Naive thymus-derived CD4-positive, alpha-beta T cell (primary cell): ENCODE results near the gene MARCO. TPM values are rescaled to one million over a fixed set of nuclear protein-coding genes. Genes with fewer than 3 reads are reported as not detected.

Experiments
- ATAC-seq: fragments of 150-1000 bp; cut with Tn5 transposase; 2 replicates; pipeline ENCODE4 v1.10.0; 2021; ENCODE audit warnings: mild to moderate bottlenecking, moderate library complexity
- CTCF ChIA-PET: fragments of 350-600 bp; sonication (Branson Sonifier 250); formaldehyde crosslinking; loops from one replicate; lab custom pipeline; 2021; ENCODE audit warnings: antibody characterized with exemption; lab: Charles Lee
- POLR2A ChIA-PET: fragments of 350-600 bp; sonication (Branson Sonifier 250); formaldehyde crosslinking; loops from one replicate; lab custom pipeline; 2021; ENCODE audit warnings: antibody characterized with exemption, inconsistent platforms; lab: Charles Lee
- DNase-seq, 9 donors: peaks; one replicate each; pipeline versions ENCODE4 v3.0.0 to v3.0.0-alpha.2; 2020 to 2022; ENCODE audit warnings: mixed read lengths in 1 of 9
- H3K27ac ChIP-seq: one replicate; pipeline ENCODE4 v1.7.0; 2013; ENCODE audit warnings: mild to moderate bottlenecking, low read depth, low read length, moderate library complexity
- H3K27me3 ChIP-seq, 2 donors: one replicate each; pipeline ENCODE4 v1.7.0; 2013; ENCODE audit warnings: low read length in 2 of 2, mild to moderate bottlenecking in 2 of 2, moderate library complexity in 2 of 2; ENCODE audit not compliant: control insufficient read depth in 2 of 2, insufficient read depth in 2 of 2
- H3K36me3 ChIP-seq, 3 experiments: 1 replicate in 2 of 3; 2 replicates in 1 of 3; pipeline ENCODE4 v1.7.0; 2013; ENCODE audit warnings: low read length in 3 of 3, mild to moderate bottlenecking in 3 of 3, moderate library complexity in 1 of 3; ENCODE audit not compliant: insufficient read depth in 3 of 3, control insufficient read depth in 2 of 3
- H3K4me1 ChIP-seq, 2 donors: one replicate each; pipeline ENCODE4 v1.7.0; 2013; ENCODE audit warnings: low read length in 2 of 2, mild to moderate bottlenecking in 2 of 2, moderate library complexity in 1 of 2; ENCODE audit not compliant: control insufficient read depth in 2 of 2, insufficient read depth in 2 of 2
- H3K4me3 ChIP-seq: 2 replicates; pipeline ENCODE4 v1.7.0; 2013; ENCODE audit warnings: mild to moderate bottlenecking, low read length
- H3K9me3 ChIP-seq, 3 experiments: 1 replicate in 2 of 3; 2 replicates in 1 of 3; pipeline ENCODE4 v1.7.0; 2013; ENCODE audit warnings: low read length in 3 of 3; ENCODE audit not compliant: control insufficient read depth in 2 of 3
- H3K27ac Mint-ChIP-seq, 9 donors: one replicate each; pipeline ENCODE4 v1.8.0; 2020 to 2022; ENCODE audit warnings: mixed read lengths in 9 of 9, mild to moderate bottlenecking in 8 of 9, moderate library complexity in 5 of 9, inconsistent platforms in 2 of 9
- H3K27me3 Mint-ChIP-seq, 5 donors: one replicate each; pipeline ENCODE4 v1.8.0; 2021 to 2022; ENCODE audit warnings: mixed read lengths in 5 of 5, mild to moderate bottlenecking in 1 of 5
- H3K36me3 Mint-ChIP-seq, 5 donors: one replicate each; pipeline ENCODE4 v1.8.0; 2020 to 2022; ENCODE audit warnings: mixed read lengths in 5 of 5, mild to moderate bottlenecking in 3 of 5, inconsistent platforms in 1 of 5
- H3K4me1 Mint-ChIP-seq, 7 donors: one replicate each; pipeline ENCODE4 v1.8.0; 2020 to 2022; ENCODE audit warnings: mixed read lengths in 7 of 7, mild to moderate bottlenecking in 3 of 7, inconsistent platforms in 1 of 7
- H3K4me3 Mint-ChIP-seq, 10 donors: one replicate each; pipeline ENCODE4 v1.8.0; 2020 to 2022; ENCODE audit warnings: mild to moderate bottlenecking in 10 of 10, mixed read lengths in 10 of 10, moderate library complexity in 6 of 10, inconsistent platforms in 2 of 10
- H3K9me3 Mint-ChIP-seq, 11 donors: one replicate each; pipeline ENCODE4 v1.8.0; 2020 to 2022; ENCODE audit warnings: mixed read lengths in 11 of 11, mild to moderate bottlenecking in 4 of 11, inconsistent platforms in 1 of 11, moderate library complexity in 1 of 11
- intact Hi-C, 2 donors: fragments of 100-400 bp; cut with micrococcal nuclease; formaldehyde crosslinking; loops; one replicate each; pipeline ENCODE4 v1.15.1; 2023
- polyA plus RNA-seq, 2 donors: library from polyadenylated mRNA; unstranded; fragments of 300-500 nt; fragmentation: Illumina TruSeq; gene quantifications; one replicate each; pipeline ENCODE4 v1.2.3, GENCODE V29; 2021
- total RNA-seq, 6 experiments: library from RNA in 5 of 6; stranded (reverse) in 5 of 6; gene quantifications; 1 replicate in 5 of 6; 2 replicates in 1 of 6; pipeline ENCODE4 v1.2.3 and lab custom pipeline; 2021 to 2026

The MARCO gene
- total and polyA plus RNA-seq, 7 experiments from 2014 or later, result 0.48 to 2.6 TPM; not detected in 5

DNA sequence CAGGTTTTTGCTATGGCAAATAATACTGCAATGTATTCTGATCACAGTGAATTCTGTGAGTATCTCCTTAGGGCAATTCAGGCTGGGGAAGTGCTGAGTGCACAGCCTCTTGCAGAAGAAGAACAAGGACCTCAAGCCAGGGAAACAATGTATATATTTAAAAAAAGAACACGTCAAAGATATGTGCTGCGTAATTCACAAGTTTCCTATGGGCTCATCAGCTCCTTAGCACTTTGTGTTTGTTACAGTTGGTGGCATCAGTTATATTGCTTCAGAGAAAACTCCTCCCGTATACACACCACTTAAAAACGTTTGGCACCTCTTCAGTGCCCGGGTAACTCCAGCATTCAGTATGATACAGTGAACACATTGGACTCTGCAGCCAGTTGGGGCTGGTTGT is 16.5 kb upstream of the MARCO start:
- Mint-ChIP-seq H3K4me3 (no peak overlapping the region), H3K4me1 (peaks cover 0 to 8% (median 4%) of the 10 kb centered on the region in 7 donors), H3K36me3 (peaks cover 0 to 7% (median 4%) of the 10 kb centered on the region in 5 donors), H3K27ac (no peak overlapping the region), H3K9me3 (peaks cover 0 to 15% (median 7%) of the 10 kb centered on the region in 11 donors), H3K27me3 (peaks cover 0 to 23% (median 0%) of the 10 kb centered on the region in 5 donors)
- H3K27ac ChIP-seq, result no peak overlapping the region
- intact Hi-C loops, result no loop called here
- POLR2A ChIA-PET, result no interaction called here
- no peak for DNase-seq
- ATAC-seq, result no peak
- CTCF ChIA-PET, result no interaction called here
- no peaks in the 10 kb centered on the region for H3K9me3 ChIP-seq
- no peaks in the 10 kb centered on the region for H3K4me1 ChIP-seq
- no peaks in the 10 kb centered on the region for H3K36me3 ChIP-seq
- no peak overlapping the region for H3K4me3 ChIP-seq
- no peaks in the 10 kb centered on the region for H3K27me3 ChIP-seq

- POLR2A ChIA-PET, result no interaction called here
- DNase-seq (no peak), ATAC-seq (no peak)
- Mint-ChIP-seq H3K4me1 (peaks cover 0 to 8% (median 4%) of the 10 kb centered on the region in 7 donors), H3K27ac (no peak overlapping the region), H3K36me3 (peaks cover 0 to 11% (median 6%) of the 10 kb centered on the region in 5 donors), H3K4me3 (no peak overlapping the region), H3K27me3 (peaks cover 0 to 23% (median 0%) of the 10 kb centered on the region in 5 donors), H3K9me3 (peaks cover 2 to 20% (median 7%) of the 10 kb centered on the region in 11 donors)
- Histone ChIP-seq H3K9me3 (no peaks in the 10 kb centered on the region), H3K4me1 (no peaks in the 10 kb centered on the region), H3K27me3 (no peaks in the 10 kb centered on the region), H3K36me3 (no peaks in the 10 kb centered on the region), H3K27ac (no peak overlapping the region), H3K4me3 (no peak overlapping the region)
- intact Hi-C loops, result no loop called here
- CTCF ChIA-PET, result no interaction called here
Observed at GRCh38 chr2:118925981-118926380, 16.0 kb upstream of the MARCO start.

DNA sequence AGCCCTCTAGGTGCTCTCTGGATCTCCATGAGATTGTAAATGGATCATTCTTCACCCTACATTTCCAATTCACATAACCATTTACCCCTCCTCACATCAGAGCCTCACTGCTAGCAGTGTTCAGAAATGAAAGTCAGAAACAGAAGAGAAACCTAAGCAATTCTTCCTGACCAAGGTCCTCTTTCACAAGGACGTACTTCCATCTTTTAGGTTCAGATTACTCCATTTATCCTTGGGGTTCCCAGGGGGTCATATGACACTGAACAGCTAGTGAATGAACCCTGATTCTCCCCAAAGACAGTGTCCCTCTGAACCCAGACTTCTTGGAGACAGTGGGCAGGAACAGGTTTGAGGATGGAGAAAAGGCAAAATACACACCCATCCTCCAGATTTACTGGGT is 12.9 kb upstream of the MARCO start:
- Mint-ChIP-seq H3K27me3 (peaks cover 0 to 5% (median 0%) of the 10 kb centered on the region in 5 donors), H3K27ac (peak overlapping the region in 1 of 9 donors; percentile 39), H3K36me3 (peaks cover 0 to 20% (median 6%) of the 10 kb centered on the region in 5 donors), H3K9me3 (peaks cover 6 to 34% (median 17%) of the 10 kb centered on the region in 11 donors), H3K4me1 (peaks cover 0 to 4% (median 0%) of the 10 kb centered on the region in 7 donors), H3K4me3 (no peak overlapping the region)
- POLR2A ChIA-PET, result no interaction called here
- H3K27ac ChIP-seq, result no peak overlapping the region
- intact Hi-C loops, result no loop called here
- peaks cover 0 to 14% (median 8%) of the 10 kb centered on the region in 3 experiments for H3K9me3 ChIP-seq
- H3K36me3 ChIP-seq, result no peaks in the 10 kb centered on the region
- no peak for DNase-seq
- H3K27me3 ChIP-seq, result no peaks in the 10 kb centered on the region
- ATAC-seq, result no peak
- H3K4me1 ChIP-seq, result no peaks in the 10 kb centered on the region
- H3K4me3 ChIP-seq, result no peak overlapping the region
- CTCF ChIA-PET, result no interaction called here

DNA sequence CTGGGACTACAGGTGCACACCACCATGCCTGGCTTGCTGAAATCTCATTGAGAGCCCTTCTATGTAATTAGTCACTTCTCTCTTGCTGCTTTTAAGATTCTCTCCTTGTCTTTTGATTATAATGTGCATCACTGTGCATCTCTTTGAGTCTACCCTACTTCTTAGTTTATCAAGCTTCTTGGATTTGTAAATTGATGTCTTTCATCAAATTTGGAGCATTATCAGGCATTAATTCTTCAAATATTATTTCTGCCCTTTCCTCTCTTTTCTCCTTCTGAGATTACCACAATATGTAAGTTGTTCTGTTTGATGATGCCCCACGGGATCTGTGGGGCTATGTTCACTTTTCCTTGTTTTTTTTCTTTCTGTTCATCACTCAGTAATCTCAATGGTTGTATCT is 9.0 kb upstream of the MARCO start:
- Histone ChIP-seq H3K4me3 (no peak overlapping the region), H3K27me3 (no peaks in the 10 kb centered on the region), H3K27ac (no peak overlapping the region), H3K4me1 (no peaks in the 10 kb centered on the region), H3K9me3 (peaks cover 0 to 15% (median 8%) of the 10 kb centered on the region in 3 experiments), H3K36me3 (no peaks in the 10 kb centered on the region)
- intact Hi-C loops, result no loop called here
- H3K4me1 Mint-ChIP-seq, result peaks cover 0 to 4% (median 0%) of the 10 kb centered on the region in 7 donors
- DNase-seq, result no peak
- H3K27ac Mint-ChIP-seq, result no peak overlapping the region
- H3K36me3 Mint-ChIP-seq, result peaks cover 0 to 20% (median 6%) of the 10 kb centered on the region in 5 donors
- peaks cover 6 to 34% (median 17%) of the 10 kb centered on the region in 11 donors for H3K9me3 Mint-ChIP-seq
- CTCF ChIA-PET, result no interaction called here
- no peak overlapping the region for H3K4me3 Mint-ChIP-seq
- no peaks in the 10 kb centered on the region for H3K27me3 Mint-ChIP-seq
- POLR2A ChIA-PET, result no interaction called here
- no peak for ATAC-seq

DNA sequence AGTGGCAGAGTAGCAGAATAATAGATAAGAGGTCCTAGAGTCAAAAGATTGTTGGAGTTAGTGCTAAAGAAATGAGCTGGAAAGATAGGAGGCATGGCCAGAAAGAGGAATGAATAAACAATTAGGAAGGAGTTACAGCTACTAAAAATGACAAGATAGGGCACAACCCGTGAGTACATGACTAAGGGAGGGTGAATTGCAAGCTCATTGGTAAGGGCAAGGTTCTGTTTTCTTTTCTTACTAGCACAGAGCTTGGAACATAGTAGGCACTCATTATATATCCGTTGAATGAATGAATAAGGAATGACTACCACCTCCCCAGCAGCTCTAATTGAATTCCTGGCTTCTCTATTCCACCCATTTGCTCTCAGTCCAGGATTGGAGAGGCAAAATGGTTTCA is 5.7 kb upstream of the MARCO start:
- Histone ChIP-seq H3K27ac (no peak overlapping the region), H3K36me3 (no peaks in the 10 kb centered on the region), H3K4me3 (no peak overlapping the region), H3K27me3 (no peaks in the 10 kb centered on the region), H3K4me1 (no peaks in the 10 kb centered on the region), H3K9me3 (peaks cover 0 to 15% (median 8%) of the 10 kb centered on the region in 3 experiments)
- ChIA-PET POLR2A (no interaction called here), CTCF (interaction anchor here (1.0 to 1.3 kb wide), 2 partner anchors 15 to 70 kb away, joined by 3 to 4 read pairs; no protein-coding TSS in a partner anchor)
- Mint-ChIP-seq H3K27ac (no peak overlapping the region), H3K4me3 (no peak overlapping the region), H3K27me3 (peaks cover 0 to 5% (median 0%) of the 10 kb centered on the region in 5 donors), H3K4me1 (peaks cover 0 to 14% (median 10%) of the 10 kb centered on the region in 7 donors), H3K36me3 (peaks cover 0 to 9% (median 0%) of the 10 kb centered on the region in 5 donors), H3K9me3 (peaks cover 2 to 17% (median 9%) of the 10 kb centered on the region in 11 donors)
- DNase-seq, result no peak
- ATAC-seq, result peak; percentile 80
- intact Hi-C loops, result no loop called here

- Histone ChIP-seq H3K27me3 (no peaks in the 10 kb centered on the region), H3K27ac (no peak overlapping the region), H3K4me3 (no peak overlapping the region), H3K9me3 (peaks cover 0 to 15% (median 8%) of the 10 kb centered on the region in 3 experiments), H3K36me3 (no peaks in the 10 kb centered on the region), H3K4me1 (no peaks in the 10 kb centered on the region)
- no peak for DNase-seq
- H3K4me1 Mint-ChIP-seq, result peaks cover 0 to 17% (median 11%) of the 10 kb centered on the region in 7 donors
- peaks cover 0 to 16% (median 9%) of the 10 kb centered on the region in 11 donors for H3K9me3 Mint-ChIP-seq
- no peak for ATAC-seq
- H3K4me3 Mint-ChIP-seq, result no peak overlapping the region
- POLR2A ChIA-PET, result no interaction called here
- no peak overlapping the region for H3K27ac Mint-ChIP-seq
- CTCF ChIA-PET, result interaction anchor here (1.3 kb wide), 1 partner anchor 15 kb away, joined by 4 read pairs; no protein-coding TSS in a partner anchor
- H3K27me3 Mint-ChIP-seq, result peaks cover 0 to 6% (median 0%) of the 10 kb centered on the region in 5 donors
- H3K36me3 Mint-ChIP-seq, result peaks cover 0 to 9% (median 0%) of the 10 kb centered on the region in 5 donors
- intact Hi-C loops, result no loop called here
Observed at GRCh38 chr2:118936936-118937335, 5.1 kb upstream of the MARCO start.

- Histone ChIP-seq H3K4me1 (no peaks in the 10 kb centered on the region), H3K9me3 (peaks cover 0 to 13% (median 4%) of the 10 kb centered on the region in 3 experiments), H3K27me3 (no peaks in the 10 kb centered on the region), H3K27ac (no peak overlapping the region), H3K36me3 (no peaks in the 10 kb centered on the region), H3K4me3 (no peak overlapping the region)
- H3K4me3 Mint-ChIP-seq, result no peak overlapping the region
- H3K27ac Mint-ChIP-seq, result no peak overlapping the region
- H3K9me3 Mint-ChIP-seq, result peaks cover 0 to 9% (median 7%) of the 10 kb centered on the region in 11 donors
- H3K4me1 Mint-ChIP-seq, result peaks cover 0 to 17% (median 11%) of the 10 kb centered on the region in 7 donors
- H3K36me3 Mint-ChIP-seq, result peaks cover 0 to 8% (median 0%) of the 10 kb centered on the region in 5 donors
- intact Hi-C loops, result no loop called here
- ChIA-PET CTCF (no interaction called here), POLR2A (no interaction called here)
- DNase-seq (no peak), ATAC-seq (no peak)
- H3K27me3 Mint-ChIP-seq, result peaks cover 0 to 6% (median 0%) of the 10 kb centered on the region in 5 donors
Observed at GRCh38 chr2:118937817-118938216, 4.2 kb upstream of the MARCO start.
